Mesenchymal stem cell (in vitro differentiated cells and primary cell): Measurements from ENCODE around the gene PBX4.

Experiments used
- DNase-seq: peaks from one replicate; pipeline ENCODE4 v3.0.0-alpha.2; 2013
- H2AFZ ChIP-seq: one replicate; pipeline ENCODE4 v1.6.1; 2013; ENCODE audit warnings: low read depth, mild to moderate bottlenecking, control low read depth, inconsistent platforms, low read length, moderate library complexity
- H2AK5ac ChIP-seq: 2 replicates; pipeline ENCODE4 v1.6.1; 2013; ENCODE audit warnings: low read length, moderate library complexity, mild to moderate bottlenecking, inconsistent platforms; ENCODE audit not compliant: severe bottlenecking
- H2BK120ac ChIP-seq: one replicate; pipeline ENCODE4 v1.6.1; 2013; ENCODE audit warnings: low read depth, mild to moderate bottlenecking, inconsistent platforms, low read length, moderate library complexity
- H2BK12ac ChIP-seq, 2 experiments: one replicate each; pipeline ENCODE4 v1.6.1; 2013; ENCODE audit warnings: inconsistent platforms in 2 of 2, low read length in 2 of 2, mild to moderate bottlenecking in 2 of 2, moderate library complexity in 2 of 2, control low read depth in 1 of 2
- H2BK15ac ChIP-seq: one replicate; pipeline ENCODE4 v1.6.1; 2013; ENCODE audit warnings: mild to moderate bottlenecking, low read depth, inconsistent platforms; ENCODE audit not compliant: poor library complexity, severe bottlenecking
- H2BK5ac ChIP-seq: 2 replicates; pipeline ENCODE4 v1.6.1; 2013; ENCODE audit warnings: low read depth, mild to moderate bottlenecking, low read length, control low read depth, inconsistent platforms; ENCODE audit not compliant: poor library complexity, severe bottlenecking
- H3K14ac ChIP-seq, 2 experiments: one replicate each; pipeline ENCODE4 v1.6.1; 2013; ENCODE audit warnings: inconsistent platforms in 2 of 2, low read length in 2 of 2, control low read depth in 1 of 2, mild to moderate bottlenecking in 1 of 2, moderate library complexity in 1 of 2
- H3K18ac ChIP-seq, 2 experiments: one replicate each; pipeline ENCODE4 v1.6.1; 2013; ENCODE audit warnings: inconsistent platforms in 2 of 2, low read length in 2 of 2, control low read depth in 1 of 2, low read depth in 1 of 2, mild to moderate bottlenecking in 1 of 2
- H3K23ac ChIP-seq, 2 experiments: one replicate each; pipeline ENCODE4 v1.6.1; 2013; ENCODE audit warnings: inconsistent platforms in 2 of 2, low read length in 2 of 2, mild to moderate bottlenecking in 2 of 2, moderate library complexity in 2 of 2, control low read depth in 1 of 2
- H3K27ac ChIP-seq: 2 replicates; pipeline ENCODE4 v1.5.1; 2013; ENCODE audit warnings: mild to moderate bottlenecking, moderate library complexity, low read length, control low read depth, inconsistent platforms; ENCODE audit not compliant: poor library complexity, severe bottlenecking
- H3K27me3 ChIP-seq, 2 experiments: 2 replicates each; pipeline versions ENCODE4 v1.6.1 to v1.7.0; 2013; ENCODE audit warnings: low read length in 2 of 2, mild to moderate bottlenecking in 2 of 2, moderate library complexity in 2 of 2, control low read depth in 1 of 2, inconsistent platforms in 1 of 2; ENCODE audit not compliant: control insufficient read depth in 1 of 2, insufficient read depth in 1 of 2
- H3K36me3 ChIP-seq, 2 experiments: 2 replicates each; pipeline versions ENCODE4 v1.6.1 to v1.7.0; 2013; ENCODE audit warnings: low read length in 2 of 2, control low read depth in 1 of 2, inconsistent platforms in 1 of 2, low read depth in 1 of 2, mild to moderate bottlenecking in 1 of 2; ENCODE audit not compliant: insufficient read depth in 2 of 2, control insufficient read depth in 1 of 2
- H3K4ac ChIP-seq, 2 experiments: one replicate each; pipeline ENCODE4 v1.6.1; 2013; ENCODE audit warnings: inconsistent platforms in 2 of 2, low read length in 2 of 2, mild to moderate bottlenecking in 2 of 2, moderate library complexity in 2 of 2, control low read depth in 1 of 2, low read depth in 1 of 2
- H3K4me1 ChIP-seq: 2 replicates; pipeline ENCODE4 v1.6.1; 2013; ENCODE audit warnings: low read depth, low read length, control low read depth; ENCODE audit not compliant: control insufficient read depth, insufficient read depth
- H3K4me2 ChIP-seq: 2 replicates; pipeline ENCODE4 v1.6.1; 2013; ENCODE audit warnings: low read length, mild to moderate bottlenecking, inconsistent platforms; ENCODE audit not compliant: poor library complexity, severe bottlenecking
- H3K4me3 ChIP-seq, 2 experiments: 2 replicates each; pipeline versions ENCODE4 v1.5.1 to v1.7.0; 2013; ENCODE audit warnings: low read length in 2 of 2, mild to moderate bottlenecking in 2 of 2, control low read depth in 1 of 2, low read depth in 1 of 2; ENCODE audit not compliant: insufficient read depth in 1 of 2
- H3K79me1 ChIP-seq: replicated peaks from 2 replicates; pipeline ENCODE4 v1.6.1; 2013; ENCODE audit warnings: mild to moderate bottlenecking, control low read depth, low read length, inconsistent platforms; ENCODE audit not compliant: poor library complexity, severe bottlenecking
- H3K9ac ChIP-seq: 2 replicates; pipeline ENCODE4 v1.7.0; 2013; ENCODE audit warnings: mild to moderate bottlenecking, low read length, moderate library complexity
- H3K9me3 ChIP-seq: 2 replicates; pipeline ENCODE4 v1.7.0; 2013; ENCODE audit warnings: mild to moderate bottlenecking, low read length; ENCODE audit not compliant: control insufficient read depth
- H4K8ac ChIP-seq: one replicate; pipeline ENCODE4 v1.6.1; 2013; ENCODE audit warnings: inconsistent platforms, mild to moderate bottlenecking, low read length, moderate library complexity
- H4K91ac ChIP-seq: one replicate; pipeline ENCODE4 v1.6.1; 2013; ENCODE audit warnings: mild to moderate bottlenecking, low read length, inconsistent platforms
- WGBS: methylation state at CpG from one replicate; pipeline ENCODE4 v1.1.7; 2013; ENCODE audit warnings: mixed read lengths; 5-methylcytosine and 5-hydroxymethylcytosine counted together

Gene PBX4

GRCh38 chr19:19566306-19566705 lies 52.2 kb downstream of the PBX4 start:
- Histone ChIP-seq H3K4ac (no peak overlapping the region), H4K8ac (no peak overlapping the region), H3K9me3 (no peaks in the 10 kb centered on the region), H2BK15ac (no peak overlapping the region), H2AK5ac (no peak overlapping the region), H2BK120ac (no peak overlapping the region), H3K27ac (no peak overlapping the region), H3K27me3 (no peaks in the 10 kb centered on the region), H3K79me1 (no peaks in the 10 kb centered on the region), H4K91ac (no peak overlapping the region), H3K4me1 (peaks cover 7% of the 10 kb centered on the region), H2BK5ac (no peak overlapping the region), H3K18ac (no peak overlapping the region), H3K4me2 (no peak overlapping the region), H3K23ac (no peak overlapping the region), H2BK12ac (no peak overlapping the region), H3K14ac (no peak overlapping the region), H3K4me3 (no peak overlapping the region), H2AFZ (no peak overlapping the region), H3K9ac (no peak overlapping the region), H3K36me3 (peaks cover 0 to 3% of the 10 kb centered on the region in 2 experiments)
- 58% methylated on average over 4 of the region's 7 CpGs for WGBS
- peak; percentile 28 for DNase-seq

- no peak overlapping the region for H4K8ac ChIP-seq
- H3K36me3 ChIP-seq = peaks cover 0 to 3% of the 10 kb centered on the region in 2 experiments
- DNase-seq = no peak
- no peak overlapping the region for H3K27ac ChIP-seq
- H2BK120ac ChIP-seq = no peak overlapping the region
- H2BK15ac ChIP-seq = no peak overlapping the region
- no peak overlapping the region for H3K9ac ChIP-seq
- no peaks in the 10 kb centered on the region for H3K27me3 ChIP-seq
- H4K91ac ChIP-seq = no peak overlapping the region
- no peak overlapping the region for H3K4me2 ChIP-seq
- no peak overlapping the region for H2AK5ac ChIP-seq
- no peak overlapping the region for H2BK5ac ChIP-seq
- H3K14ac ChIP-seq = no peak overlapping the region
- no peak overlapping the region for H3K18ac ChIP-seq
- H3K4me1 ChIP-seq = peaks cover 12% of the 10 kb centered on the region
- no peaks in the 10 kb centered on the region for H3K79me1 ChIP-seq
- H3K9me3 ChIP-seq = no peaks in the 10 kb centered on the region
- no peak overlapping the region for H2AFZ ChIP-seq
- no peak overlapping the region for H3K4ac ChIP-seq
- H3K4me3 ChIP-seq = no peak overlapping the region
- WGBS = 92% methylated on average over 16 of the region's 17 CpGs
- H3K23ac ChIP-seq = no peak overlapping the region
- no peak overlapping the region for H2BK12ac ChIP-seq
These were observed 55.1 kb downstream of the PBX4 start for GRCh38 chr19:19563348-19563848.

- H3K4me1 ChIP-seq = peaks cover 12% of the 10 kb centered on the region
- no peak overlapping the region for H2AFZ ChIP-seq
- no peak overlapping the region for H2BK120ac ChIP-seq
- no peaks in the 10 kb centered on the region for H3K9me3 ChIP-seq
- H2BK12ac ChIP-seq = no peak overlapping the region
- H2AK5ac ChIP-seq = no peak overlapping the region
- no peak overlapping the region for H3K4me3 ChIP-seq
- WGBS = 86% methylated on average over 16 of the region's 17 CpGs
- H3K9ac ChIP-seq = no peak overlapping the region
- no peaks in the 10 kb centered on the region for H3K27me3 ChIP-seq
- no peak overlapping the region for H3K18ac ChIP-seq
- DNase-seq = no peak
- H3K36me3 ChIP-seq = peaks cover 0 to 3% of the 10 kb centered on the region in 2 experiments
- no peak overlapping the region for H2BK15ac ChIP-seq
- H3K4me2 ChIP-seq = no peak overlapping the region
- no peak overlapping the region for H4K91ac ChIP-seq
- H3K23ac ChIP-seq = no peak overlapping the region
- H3K27ac ChIP-seq = no peak overlapping the region
- H2BK5ac ChIP-seq = no peak overlapping the region
- no peak overlapping the region for H3K4ac ChIP-seq
- no peaks in the 10 kb centered on the region for H3K79me1 ChIP-seq
- H3K14ac ChIP-seq = no peak overlapping the region
- no peak overlapping the region for H4K8ac ChIP-seq
These were observed 55.7 kb downstream of the PBX4 start for GRCh38 chr19:19562665-19563347.

GRCh38 chr19:19561946-19562664 lies 56.4 kb downstream of the PBX4 start:
- no peaks in the 10 kb centered on the region for H3K9me3 ChIP-seq
- H2AK5ac ChIP-seq = no peak overlapping the region
- no peak for DNase-seq
- H3K4me2 ChIP-seq = no peak overlapping the region
- peaks cover 12% of the 10 kb centered on the region for H3K4me1 ChIP-seq
- H4K8ac ChIP-seq = no peak overlapping the region
- no peak overlapping the region for H3K18ac ChIP-seq
- H3K79me1 ChIP-seq = no peaks in the 10 kb centered on the region
- H2BK12ac ChIP-seq = no peak overlapping the region
- no peak overlapping the region for H3K23ac ChIP-seq
- 88% methylated on average over 20 of the region's 26 CpGs for WGBS
- no peak overlapping the region for H3K14ac ChIP-seq
- no peak overlapping the region for H2BK120ac ChIP-seq
- H4K91ac ChIP-seq = no peak overlapping the region
- H3K27ac ChIP-seq = no peak overlapping the region
- no peak overlapping the region for H2AFZ ChIP-seq
- no peak overlapping the region for H3K4ac ChIP-seq
- H2BK15ac ChIP-seq = no peak overlapping the region
- H3K36me3 ChIP-seq = peaks cover 0 to 3% of the 10 kb centered on the region in 2 experiments
- no peaks in the 10 kb centered on the region for H3K27me3 ChIP-seq
- no peak overlapping the region for H3K4me3 ChIP-seq
- H3K9ac ChIP-seq = no peak overlapping the region
- no peak overlapping the region for H2BK5ac ChIP-seq
